Immature natural killer cell (primary cell): Measurements from ENCODE around the gene KRT14. TPM values are rescaled to one million over a fixed set of nuclear protein-coding genes. Genes with fewer than 3 reads are reported as not detected.
"Not testable (repeated sequence)": the region's sequence is repeated elsewhere in the genome, so short reads cannot be mapped to it uniquely, and the experiment has no call there.

Experiments
- DNase-seq, 3 donors: peaks; one replicate each; pipeline ENCODE4 v3.0.0; 2022; ENCODE audit warnings: mixed read lengths in 1 of 3
- H3K27ac Mint-ChIP-seq, 6 donors: one replicate each; pipeline ENCODE4 v1.8.0; 2020; ENCODE audit warnings: mixed read lengths in 6 of 6, mild to moderate bottlenecking in 5 of 6, inconsistent platforms in 4 of 6, moderate library complexity in 3 of 6
- H3K27me3 Mint-ChIP-seq, 3 donors: one replicate each; pipeline ENCODE4 v1.8.0; 2020 to 2021; ENCODE audit warnings: low read depth in 3 of 3, mild to moderate bottlenecking in 3 of 3, mixed read lengths in 3 of 3, moderate library complexity in 3 of 3, inconsistent platforms in 1 of 3
- H3K36me3 Mint-ChIP-seq, 3 donors: one replicate each; pipeline ENCODE4 v1.8.0; 2020; ENCODE audit warnings: mixed read lengths in 3 of 3, inconsistent platforms in 2 of 3, mild to moderate bottlenecking in 2 of 3
- H3K4me1 Mint-ChIP-seq, 2 donors: one replicate each; pipeline ENCODE4 v1.8.0; 2020; ENCODE audit warnings: inconsistent platforms in 2 of 2, mild to moderate bottlenecking in 2 of 2, mixed read lengths in 2 of 2, moderate library complexity in 1 of 2
- H3K4me3 Mint-ChIP-seq, 5 donors: one replicate each; pipeline ENCODE4 v1.8.0; 2020; ENCODE audit warnings: mild to moderate bottlenecking in 5 of 5, mixed read lengths in 5 of 5, inconsistent platforms in 3 of 5, moderate library complexity in 3 of 5
- H3K9me3 Mint-ChIP-seq, 6 donors: one replicate each; pipeline ENCODE4 v1.8.0; 2020; ENCODE audit warnings: mild to moderate bottlenecking in 6 of 6, mixed read lengths in 6 of 6, inconsistent platforms in 4 of 6, moderate library complexity in 3 of 6
- polyA plus RNA-seq, 3 donors: library from polyadenylated mRNA; unstranded; fragments of 300-500 nt; fragmentation: Illumina TruSeq; gene quantifications; one replicate each; pipeline ENCODE4 v1.2.3, GENCODE V29; 2021

KRT14 gene
- polyA plus RNA-seq, 3 donors from 2014 or later, result not detected

DNA sequence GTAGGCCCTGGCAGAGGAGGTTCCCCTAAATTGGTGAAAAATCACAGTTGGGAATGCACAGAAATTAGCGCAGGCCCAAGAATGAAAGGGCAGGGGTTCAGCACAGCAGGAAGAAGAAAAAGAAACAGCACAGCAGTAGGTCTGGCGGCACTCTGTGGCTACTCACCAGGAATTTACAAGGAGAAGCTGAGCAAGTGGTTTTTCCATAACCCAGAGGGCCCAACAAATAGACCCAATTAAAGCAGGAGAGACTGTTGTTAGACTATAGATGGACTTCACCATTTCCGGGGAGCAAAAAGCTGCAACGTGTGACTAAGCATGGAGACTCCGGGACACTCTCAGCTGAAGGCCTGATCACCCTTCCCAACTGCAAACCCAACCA is 40.2 kb upstream of the KRT14 start:
- not testable (repeated sequence) for H3K9me3 Mint-ChIP-seq, H3K4me1 Mint-ChIP-seq, DNase-seq, H3K4me3 Mint-ChIP-seq, H3K27me3 Mint-ChIP-seq, H3K27ac Mint-ChIP-seq, H3K36me3 Mint-ChIP-seq

DNA sequence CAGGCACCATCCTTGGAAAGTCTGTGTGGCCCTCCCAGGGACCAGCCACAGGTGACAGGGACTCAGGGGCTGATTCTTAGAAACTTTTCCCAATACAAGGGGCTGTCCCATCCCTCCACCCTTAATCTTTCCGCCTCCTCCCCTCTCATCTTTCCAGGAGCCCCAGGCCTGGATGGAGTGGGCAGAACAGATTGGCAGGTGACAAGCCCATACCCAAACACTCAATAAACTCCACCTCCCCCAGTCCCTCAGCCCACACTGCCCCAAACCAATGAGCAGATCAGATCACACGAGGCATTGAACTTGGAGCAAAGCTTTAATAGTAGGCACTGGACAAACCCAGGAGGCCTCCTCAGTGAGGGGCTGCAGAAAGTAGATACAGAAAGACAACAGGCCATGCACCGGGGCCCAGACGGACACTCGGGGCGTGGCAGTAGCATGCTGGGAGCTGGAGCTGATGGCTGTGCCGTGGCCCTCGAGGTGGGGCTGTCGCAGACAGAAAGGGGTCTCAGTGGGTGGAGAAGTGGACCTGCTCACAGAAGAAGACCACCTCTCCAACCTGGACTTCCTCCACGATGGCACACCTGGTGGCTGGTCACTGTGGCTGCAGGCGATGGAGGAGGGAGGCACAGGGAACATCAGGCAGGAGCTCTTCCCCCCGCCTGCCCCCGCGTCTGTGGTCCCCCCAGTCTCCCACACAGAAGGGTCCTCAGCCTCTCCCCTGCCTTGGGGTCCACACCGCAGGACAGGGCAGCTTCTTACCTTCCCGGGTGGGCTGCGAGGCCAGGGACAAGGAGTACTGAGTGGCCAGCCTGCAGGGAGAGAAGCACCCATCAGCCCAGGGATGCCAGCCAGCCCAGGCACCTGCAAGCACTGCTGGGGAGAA is 39.6 kb upstream of the KRT14 start:
- H3K36me3 Mint-ChIP-seq, H3K27me3 Mint-ChIP-seq, H3K27ac Mint-ChIP-seq, DNase-seq, H3K4me1 Mint-ChIP-seq, H3K9me3 Mint-ChIP-seq, H3K4me3 Mint-ChIP-seq: not testable (repeated sequence)

GRCh38 chr17:41625602-41626001 is 38.9 kb upstream of the KRT14 start:
- no peak overlapping the region for H3K27ac Mint-ChIP-seq
- H3K4me3 Mint-ChIP-seq, result no peak overlapping the region
- no peaks in the 10 kb centered on the region for H3K9me3 Mint-ChIP-seq
- H3K4me1 Mint-ChIP-seq, result no peaks in the 10 kb centered on the region
- H3K36me3 Mint-ChIP-seq, result no peaks in the 10 kb centered on the region
- no peak for DNase-seq
- H3K27me3 Mint-ChIP-seq, result no peaks in the 10 kb centered on the region

- Mint-ChIP-seq H3K27me3 (no peaks in the 10 kb centered on the region), H3K36me3 (no peaks in the 10 kb centered on the region), H3K4me1 (no peaks in the 10 kb centered on the region), H3K9me3 (no peaks in the 10 kb centered on the region), H3K27ac (no peak within 1 kb of the TSS), H3K4me3 (no peak within 1 kb of the TSS)
- DNase-seq, result no peak
Measured at GRCh38 chr17:41624208-41625101, 37.8 kb upstream of the KRT14 start, which contains the start of gene KRT17. Gene KRT17, minus strand, starts transcription at chr17:41624575. Its CDS starts 66 bp downstream, at chr17:41624509.

GRCh38 chr17:41623184-41623861 is 36.6 kb upstream of the KRT14 start:
- H3K4me1 Mint-ChIP-seq, H3K27me3 Mint-ChIP-seq, H3K4me3 Mint-ChIP-seq, H3K27ac Mint-ChIP-seq, DNase-seq, H3K36me3 Mint-ChIP-seq, H3K9me3 Mint-ChIP-seq: not testable (repeated sequence)

DNA sequence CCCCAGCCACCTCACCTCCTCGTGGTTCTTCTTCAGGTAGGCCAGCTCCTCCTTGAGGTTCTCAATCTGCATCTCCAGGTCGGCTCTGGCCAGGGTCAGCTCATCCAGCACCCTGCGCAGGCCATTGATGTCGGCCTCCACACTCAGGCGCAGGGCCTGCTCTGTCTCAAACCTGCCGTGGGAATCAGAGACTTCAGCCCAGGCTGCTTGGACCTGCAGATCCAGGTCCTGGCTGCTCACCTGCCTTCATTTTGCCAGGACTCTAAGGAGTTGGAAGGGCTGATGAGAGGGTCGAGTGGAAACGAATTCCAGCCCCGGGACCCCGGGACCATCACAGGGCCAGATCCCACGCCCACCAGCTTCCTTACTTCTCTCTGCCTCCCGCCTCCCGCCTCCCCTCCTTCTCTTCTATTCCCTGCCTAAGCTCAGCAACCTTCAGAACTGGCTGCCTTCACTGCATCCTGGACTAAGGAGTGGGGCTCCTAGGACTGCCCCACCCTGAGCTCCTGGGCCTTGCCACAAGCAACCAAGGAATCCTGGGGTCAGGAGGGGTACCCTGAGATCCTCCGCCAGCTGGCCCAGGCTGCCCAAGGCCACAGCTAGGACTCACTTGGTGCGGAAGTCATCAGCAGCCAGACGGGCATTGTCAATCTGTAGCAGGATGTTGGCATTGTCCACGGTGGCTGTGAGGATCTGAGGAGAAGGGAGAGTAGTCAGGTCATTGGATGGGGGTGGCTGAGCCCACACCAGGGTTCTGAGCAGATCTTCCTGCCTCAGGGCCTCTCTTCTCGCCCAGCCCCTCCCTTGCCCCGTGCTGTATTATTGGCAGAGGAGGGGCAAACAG is 35.9 kb upstream of the KRT14 start:
- not testable (repeated sequence) for H3K9me3 Mint-ChIP-seq, H3K4me1 Mint-ChIP-seq, H3K27me3 Mint-ChIP-seq, DNase-seq, H3K4me3 Mint-ChIP-seq, H3K36me3 Mint-ChIP-seq, H3K27ac Mint-ChIP-seq

DNA sequence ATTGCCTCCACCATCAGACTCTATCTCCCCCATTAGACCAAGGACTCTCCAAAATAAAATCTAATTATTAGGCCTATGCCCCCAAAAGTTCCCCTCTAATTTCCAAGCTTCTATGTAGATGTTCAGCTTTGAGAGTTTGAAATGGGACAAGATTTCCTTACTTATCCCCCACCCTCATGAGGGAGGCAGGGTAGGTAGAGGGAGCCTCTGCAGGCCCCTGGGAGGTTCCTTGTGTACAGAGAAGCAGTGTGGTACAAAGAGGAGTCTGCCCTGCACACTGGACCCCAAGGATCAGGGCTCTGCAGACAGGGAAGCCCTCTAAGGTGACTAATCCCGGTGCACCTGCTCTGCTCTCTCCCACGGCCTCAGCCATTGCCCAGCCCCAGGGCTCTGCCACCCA is 35.2 kb upstream of the KRT14 start:
- Mint-ChIP-seq H3K4me3 (no peak overlapping the region), H3K9me3 (no peaks in the 10 kb centered on the region), H3K36me3 (no peaks in the 10 kb centered on the region), H3K27ac (no peak overlapping the region), H3K4me1 (no peaks in the 10 kb centered on the region), H3K27me3 (no peaks in the 10 kb centered on the region)
- DNase-seq, result no peak

DNA sequence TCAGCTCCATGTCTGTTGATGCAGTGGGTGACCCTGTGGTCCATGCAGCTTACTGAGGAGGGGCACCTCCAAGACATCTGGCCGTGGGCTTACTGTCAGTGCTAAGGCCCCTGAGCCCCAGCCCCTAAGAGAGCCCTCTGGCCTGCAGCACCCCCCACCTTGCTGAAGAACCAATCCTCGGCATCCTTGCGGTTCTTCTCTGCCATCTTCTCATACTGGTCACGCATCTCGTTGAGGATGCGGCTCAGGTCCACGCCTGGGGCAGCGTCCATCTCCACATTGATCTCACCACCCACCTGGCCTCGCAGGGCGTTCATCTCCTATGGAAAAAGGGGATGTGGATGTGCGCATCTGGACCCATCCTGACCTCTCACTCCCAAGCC is 34.7 kb upstream of the KRT14 start:
- not testable (repeated sequence) for H3K27ac Mint-ChIP-seq, H3K36me3 Mint-ChIP-seq, H3K27me3 Mint-ChIP-seq, H3K4me3 Mint-ChIP-seq, DNase-seq, H3K9me3 Mint-ChIP-seq, H3K4me1 Mint-ChIP-seq

- Mint-ChIP-seq H3K9me3 (no peaks in the 10 kb centered on the region), H3K27ac (no peak overlapping the region), H3K27me3 (no peaks in the 10 kb centered on the region), H3K4me3 (no peak overlapping the region), H3K36me3 (no peaks in the 10 kb centered on the region), H3K4me1 (no peaks in the 10 kb centered on the region)
- DNase-seq, result no peak
Measured at GRCh38 chr17:41620583-41621434, 34.1 kb upstream of the KRT14 start.

DNA sequence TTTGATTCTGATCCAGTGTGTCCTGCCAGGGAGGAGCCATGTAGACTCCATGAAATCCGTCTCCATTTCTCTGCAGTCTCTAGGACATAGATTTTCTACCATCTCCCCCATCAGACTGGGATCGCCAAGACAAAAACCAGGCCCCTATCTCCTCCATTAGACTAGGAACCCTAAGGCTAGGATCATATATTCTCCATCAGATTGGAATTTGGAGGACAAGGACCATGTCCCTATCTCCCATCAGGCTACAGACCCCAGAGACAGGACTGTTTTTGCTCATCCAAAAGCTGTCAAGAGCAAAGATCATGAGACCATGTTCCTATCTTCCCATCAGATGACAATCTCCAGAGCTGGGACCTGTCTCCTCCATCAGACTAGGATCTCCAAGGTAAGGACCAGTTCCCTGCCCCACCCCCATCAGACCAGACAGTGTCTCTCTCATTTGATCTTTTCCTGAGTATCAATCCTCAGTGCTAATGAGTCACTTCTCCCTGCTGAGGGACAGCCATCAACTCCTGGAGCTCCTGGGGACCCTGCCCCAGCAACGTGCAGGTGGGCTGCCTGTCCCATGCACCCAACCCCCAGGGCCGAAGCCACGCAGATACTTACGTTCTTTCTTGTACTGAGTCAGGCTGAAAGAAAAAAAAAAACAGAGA is 33.4 kb upstream of the KRT14 start:
- H3K4me3 Mint-ChIP-seq, H3K4me1 Mint-ChIP-seq, H3K27ac Mint-ChIP-seq, H3K27me3 Mint-ChIP-seq, H3K36me3 Mint-ChIP-seq, H3K9me3 Mint-ChIP-seq, DNase-seq: not testable (repeated sequence)

- Mint-ChIP-seq H3K9me3 (no peaks in the 10 kb centered on the region), H3K36me3 (no peaks in the 10 kb centered on the region), H3K27me3 (no peaks in the 10 kb centered on the region), H3K4me1 (no peaks in the 10 kb centered on the region), H3K4me3 (no peak overlapping the region), H3K27ac (no peak overlapping the region)
- DNase-seq, result no peak
Measured at GRCh38 chr17:41619036-41619926, 32.6 kb upstream of the KRT14 start.
